ENCODE data around the gene LMX1B.
A peak's percentile ranks its signal among the peaks of the same experiment; 100 is the strongest.
"Not testable (repeated sequence)": the region's sequence is repeated elsewhere in the genome, so short reads cannot be mapped to it uniquely, and the experiment has no call there.

Gene LMX1B

DNA sequence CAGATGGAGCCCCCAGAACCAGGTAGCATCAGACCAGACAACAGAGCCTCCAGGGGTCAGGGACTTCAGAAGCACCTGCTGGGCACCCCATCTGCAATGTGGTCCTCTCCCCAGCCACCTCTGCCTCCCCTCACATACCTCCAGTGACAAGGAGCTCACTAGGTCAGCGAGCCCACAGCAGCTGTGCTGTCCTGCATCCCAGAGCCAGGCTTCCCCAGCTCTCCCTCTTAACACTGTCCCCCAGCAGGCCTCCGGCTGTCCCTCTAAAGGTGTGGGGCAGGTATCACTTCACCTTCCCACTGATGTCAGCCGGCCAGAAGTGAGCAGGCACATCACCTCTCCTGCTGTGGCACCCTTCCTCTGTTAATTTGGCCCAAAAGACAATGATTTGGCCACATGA lies 83.6 kb downstream of the LMX1B start:
- no peak for DNase-seq (ENCODE audit: low read depth)

DNA sequence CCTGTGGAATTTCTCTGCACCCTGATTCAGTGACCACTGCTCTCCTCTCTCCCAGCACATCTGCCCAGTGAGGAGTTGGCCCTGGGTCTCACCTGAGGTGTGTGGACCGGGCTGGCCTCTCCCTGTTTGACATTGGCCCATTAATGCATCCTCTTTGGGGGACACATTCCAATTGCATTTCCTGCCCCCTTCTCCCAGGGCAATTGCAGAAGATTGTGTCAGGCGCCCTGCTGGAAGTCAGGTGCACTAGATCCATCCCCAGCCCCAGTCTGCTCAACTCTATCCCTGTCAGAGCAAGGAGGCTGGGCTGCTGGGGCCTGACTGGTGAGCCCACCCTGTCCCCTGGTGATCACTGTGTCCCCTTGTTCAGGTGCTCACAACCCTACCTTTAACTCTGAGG lies 84.5 kb downstream of the LMX1B start:
- DNase-seq (ENCODE audit: low read depth), result no peak

DNA sequence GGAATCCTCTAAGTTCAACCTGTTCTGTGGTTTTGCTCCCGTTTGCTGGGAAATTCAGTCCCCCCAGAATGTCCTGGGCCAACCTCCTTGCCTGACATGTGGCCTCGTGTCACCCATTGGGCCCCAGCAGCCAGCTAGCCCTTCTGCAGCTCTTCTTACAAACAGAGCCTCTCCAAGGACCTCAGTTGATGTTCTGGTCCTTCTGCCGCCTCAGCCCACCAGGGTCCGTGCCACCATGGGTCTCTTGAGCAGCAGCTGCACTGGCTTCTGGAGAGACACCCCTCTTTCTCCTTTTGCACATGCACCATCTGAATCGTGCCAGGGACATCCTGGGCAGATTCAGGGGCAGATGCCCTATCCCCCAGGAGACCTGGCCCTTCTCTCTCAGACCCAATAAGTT lies 85.0 kb downstream of the LMX1B start:
- no peak for DNase-seq (ENCODE audit: low read depth)

- DNase-seq (ENCODE audit: low read depth), result no peak
Observed at GRCh38 chr9:126699401-126699881, 85.7 kb downstream of the LMX1B start.

GRCh38 chr9:126700296-126700695 lies 86.6 kb downstream of the LMX1B start:
- DNase-seq (ENCODE audit: low read depth), result no peak

DNA sequence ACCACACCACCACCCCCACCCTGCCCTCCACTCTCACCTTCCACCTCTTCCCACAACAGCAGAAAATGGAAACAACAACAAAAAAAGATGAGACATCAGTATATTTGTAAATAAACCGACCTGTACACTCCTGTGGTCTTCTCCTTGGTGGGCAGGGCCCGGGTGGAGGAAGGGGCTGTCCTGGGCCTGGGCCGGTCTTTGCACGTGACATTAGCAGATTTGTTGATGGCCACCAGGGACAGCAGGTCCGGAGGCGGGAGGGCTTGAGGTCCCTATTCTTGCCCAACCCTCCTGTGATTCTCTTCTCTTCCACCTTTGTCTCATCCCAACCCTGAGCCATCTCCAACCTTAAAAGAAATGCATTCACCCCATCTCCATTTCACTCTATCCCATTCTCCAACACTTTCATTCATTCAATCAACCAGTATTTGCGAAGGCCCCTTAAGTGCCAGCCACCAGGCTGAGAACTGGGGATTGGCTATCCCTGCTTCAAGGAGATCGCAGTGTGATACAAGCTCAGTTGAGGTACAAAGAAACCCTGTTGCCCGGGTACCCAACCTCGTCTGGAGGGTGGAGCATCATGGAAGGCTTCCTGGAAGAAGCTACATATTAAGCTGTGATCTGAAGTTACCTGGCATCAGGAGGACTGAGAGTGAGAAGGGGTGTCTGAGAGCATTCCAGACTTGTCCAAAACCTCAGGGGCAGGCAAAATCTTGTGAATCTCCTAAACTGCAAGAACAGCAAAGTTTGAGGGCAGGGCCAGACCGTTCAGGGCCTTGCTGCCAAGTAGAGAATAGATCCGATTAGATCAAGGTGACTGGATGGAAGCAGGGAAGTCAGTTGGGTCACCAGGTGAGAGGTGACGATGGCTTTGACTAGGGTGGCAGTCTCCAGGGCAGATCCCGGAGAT lies 87.4 kb downstream of the LMX1B start:
- DNase-seq (ENCODE audit: low read depth), result no peak

- DNase-seq (ENCODE audit: low read depth), result no peak
Observed at GRCh38 chr9:126701813-126702140, 88.0 kb downstream of the LMX1B start.

GRCh38 chr9:126702151-126703001 lies 88.6 kb downstream of the LMX1B start:
- peak; percentile 38 for DNase-seq (ENCODE audit: low read depth)

DNA sequence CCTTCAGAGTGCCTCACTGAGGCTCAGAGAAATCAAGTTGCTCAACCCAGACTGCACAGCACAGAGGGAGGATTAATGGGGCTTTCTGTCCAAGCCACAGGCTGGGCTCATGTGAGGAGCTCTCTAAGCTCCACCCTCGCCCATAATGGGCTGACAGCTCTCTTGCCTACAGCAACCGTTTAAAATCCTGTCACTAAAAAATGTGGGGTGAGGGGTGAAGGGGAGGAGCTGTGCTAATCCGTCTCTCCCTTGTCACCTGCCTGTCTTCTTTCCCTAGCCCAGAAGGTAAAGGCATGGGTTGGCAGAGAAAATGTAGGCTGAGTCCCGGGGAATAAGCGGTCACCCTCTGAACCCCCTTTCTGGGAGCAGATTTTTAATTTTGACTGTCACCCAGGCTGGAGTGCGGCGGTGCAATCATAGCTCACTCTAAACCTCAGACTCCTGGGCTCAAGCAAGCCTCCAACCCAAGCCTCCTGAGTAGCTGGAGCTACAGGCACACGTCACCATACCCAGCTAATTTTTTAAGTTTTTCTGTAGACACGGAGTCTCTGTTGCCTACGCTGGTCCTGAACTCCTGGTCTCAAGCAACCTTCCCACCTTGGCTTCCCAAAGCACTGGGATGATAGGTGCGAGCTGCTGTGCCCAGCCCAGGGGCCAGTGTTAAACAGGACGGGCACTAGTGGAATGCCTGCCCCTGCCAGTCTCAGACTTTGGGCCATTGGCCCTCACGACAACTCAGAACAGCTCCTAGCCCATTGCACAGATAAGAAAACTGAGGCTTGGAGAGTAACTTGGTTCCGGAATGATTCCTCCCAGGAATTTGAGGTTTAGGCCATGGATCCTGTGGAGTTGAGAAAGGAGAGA lies 89.5 kb downstream of the LMX1B start:
- no peak for DNase-seq (ENCODE audit: low read depth)

GRCh38 chr9:126703866-126704156 lies 90.1 kb downstream of the LMX1B start:
- no peak for DNase-seq (ENCODE audit: low read depth)

DNA sequence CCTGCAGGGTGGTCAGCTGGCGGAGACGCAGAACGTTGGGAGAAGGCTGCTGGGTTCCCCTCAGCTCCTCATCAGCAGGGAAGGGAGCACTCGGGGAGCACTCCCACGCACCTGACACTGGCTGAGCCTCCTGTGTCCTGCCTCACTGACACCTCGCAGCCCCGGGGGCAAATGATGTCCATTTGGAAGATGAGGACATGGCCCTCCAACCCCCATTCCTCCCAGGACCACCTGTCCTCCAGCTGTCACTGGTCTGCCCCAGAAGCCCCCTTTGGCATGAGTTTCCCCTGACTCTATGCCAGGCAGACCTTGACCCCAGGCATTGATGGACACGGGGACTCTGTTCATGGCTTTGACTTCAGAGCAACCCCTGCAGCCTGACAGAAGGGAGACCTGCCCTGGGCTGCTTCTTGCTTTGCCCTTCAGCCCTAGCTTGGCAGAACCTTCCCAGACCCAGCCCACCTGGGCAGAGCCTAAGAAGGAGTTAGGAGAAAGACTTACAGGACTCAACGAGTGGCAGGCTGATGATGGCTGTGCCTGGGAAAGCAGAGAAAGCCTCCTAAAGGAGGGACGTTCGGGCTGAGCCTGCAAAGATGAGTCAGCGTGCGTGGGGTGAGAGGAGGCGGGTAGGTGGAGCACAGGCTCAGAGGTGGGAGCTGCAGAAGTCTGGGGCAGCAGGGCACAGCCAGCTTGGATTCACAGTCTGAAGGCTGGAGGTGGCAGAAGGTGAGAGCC lies 90.6 kb downstream of the LMX1B start:
- DNase-seq (ENCODE audit: low read depth), result no peak

DNA sequence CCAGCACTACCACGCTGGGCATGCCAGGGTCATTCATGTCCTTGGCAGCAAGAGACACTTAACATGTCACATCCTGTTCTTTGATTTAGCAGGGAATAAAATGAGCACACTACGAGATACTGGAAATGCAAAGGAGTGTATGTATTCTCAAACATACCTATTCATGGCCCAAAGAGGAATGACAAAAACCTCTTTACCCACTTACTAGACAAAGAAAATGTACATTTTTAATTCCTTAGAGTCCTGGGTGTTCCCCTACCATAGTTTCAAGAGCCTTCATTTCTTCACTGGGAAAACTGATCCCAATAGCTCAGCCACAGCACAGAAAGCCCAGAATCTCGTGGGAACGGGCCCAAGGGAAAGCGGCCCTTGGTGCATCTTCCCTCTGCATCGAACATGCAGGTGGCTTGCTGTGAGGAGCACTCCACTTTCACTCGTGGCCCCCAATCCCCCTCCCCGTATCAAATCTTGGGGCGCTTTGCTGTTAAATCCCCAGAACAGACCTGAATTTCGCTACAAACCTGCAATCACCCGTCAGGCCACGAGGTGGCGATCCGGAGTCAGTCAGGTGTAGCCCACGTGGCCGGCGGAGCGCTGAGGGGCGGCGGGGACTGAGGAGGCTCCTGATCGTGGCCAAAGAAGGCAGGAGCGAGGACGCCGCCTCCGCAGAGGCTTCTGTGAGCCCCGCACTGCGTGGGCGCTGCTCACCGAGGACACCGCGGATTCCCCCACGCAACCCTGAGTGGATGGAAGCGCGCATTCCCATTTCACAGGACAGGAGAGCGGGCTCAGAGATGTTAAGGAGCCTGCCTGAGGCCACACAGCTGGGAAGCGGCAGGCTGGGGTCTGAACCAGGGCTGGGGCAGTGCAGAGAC lies 91.4 kb downstream of the LMX1B start:
- peak; percentile 82 for DNase-seq (ENCODE audit: low read depth)

GRCh38 chr9:126705767-126706697 lies 92.3 kb downstream of the LMX1B start:
- DNase-seq (ENCODE audit: low read depth), result peak; percentile 68

GRCh38 chr9:126706698-126707053 lies 92.9 kb downstream of the LMX1B start:
- DNase-seq (ENCODE audit: low read depth), result no peak

DNA sequence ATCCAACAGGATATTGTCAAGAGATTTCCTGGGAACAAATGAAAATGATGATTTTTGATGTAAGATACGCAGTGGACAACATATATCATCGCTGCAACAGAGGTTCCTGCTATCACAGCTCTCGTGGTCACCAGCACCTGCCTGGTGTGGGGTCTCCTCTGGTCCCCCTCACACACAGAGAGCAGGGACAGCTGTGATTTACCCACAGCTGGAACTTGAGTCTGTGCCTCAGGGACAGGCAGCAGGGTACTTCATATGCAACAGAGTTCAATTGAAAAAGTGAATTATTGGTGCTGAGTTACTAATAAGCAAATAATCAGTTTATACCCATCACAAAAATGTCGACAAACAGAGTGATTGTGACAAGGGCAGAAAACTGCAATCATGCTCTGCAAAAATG lies 93.4 kb downstream of the LMX1B start:
- no peak for DNase-seq (ENCODE audit: low read depth)

GRCh38 chr9:126707712-126708111 lies 94.0 kb downstream of the LMX1B start:
- DNase-seq (ENCODE audit: low read depth), result not testable (repeated sequence)

- no peak for DNase-seq (ENCODE audit: low read depth)
Observed at GRCh38 chr9:126708178-126708577, 94.5 kb downstream of the LMX1B start.

DNA sequence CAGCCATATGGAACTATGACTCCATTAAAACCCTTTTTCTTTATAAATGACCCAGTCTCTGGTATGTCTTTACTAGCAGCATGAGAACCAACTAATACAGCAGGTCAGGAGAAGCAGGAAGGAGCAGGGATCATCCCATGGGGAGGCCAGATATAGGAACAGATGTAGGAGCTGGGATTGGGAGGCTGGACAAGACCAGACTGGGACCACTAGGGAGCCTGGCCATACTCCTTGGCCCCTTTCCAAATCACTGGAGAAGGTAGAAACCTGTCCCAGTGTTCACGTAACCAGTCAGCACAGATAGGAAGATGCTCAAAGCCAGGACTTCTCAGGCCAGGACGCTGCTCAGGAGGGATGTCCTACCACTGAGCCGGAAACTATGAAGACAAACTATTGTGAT lies 95.5 kb downstream of the LMX1B start:
- DNase-seq (ENCODE audit: low read depth), result no peak

DNA sequence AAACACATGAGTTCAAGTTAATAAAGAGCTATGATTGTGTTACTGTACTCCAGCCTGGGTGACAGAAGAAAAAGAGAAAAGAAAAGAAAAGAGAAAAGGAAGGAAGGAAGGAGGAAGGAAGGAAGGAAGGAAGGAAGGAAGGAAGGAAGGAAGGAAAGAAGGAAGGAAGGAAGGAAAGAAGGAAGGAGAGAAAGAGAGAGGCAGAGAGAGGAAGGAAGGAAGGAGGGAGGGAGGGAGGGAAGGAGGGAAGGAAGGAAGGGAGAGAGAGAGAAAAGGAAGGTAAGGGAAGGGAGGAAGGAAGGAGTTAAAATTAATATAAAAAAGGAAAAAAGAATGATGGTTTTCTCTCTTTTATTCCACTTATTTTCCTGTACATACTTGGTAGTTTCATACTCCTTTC lies 101.7 kb downstream of the LMX1B start:
- DNase-seq (ENCODE audit: low read depth), result no peak

DNA sequence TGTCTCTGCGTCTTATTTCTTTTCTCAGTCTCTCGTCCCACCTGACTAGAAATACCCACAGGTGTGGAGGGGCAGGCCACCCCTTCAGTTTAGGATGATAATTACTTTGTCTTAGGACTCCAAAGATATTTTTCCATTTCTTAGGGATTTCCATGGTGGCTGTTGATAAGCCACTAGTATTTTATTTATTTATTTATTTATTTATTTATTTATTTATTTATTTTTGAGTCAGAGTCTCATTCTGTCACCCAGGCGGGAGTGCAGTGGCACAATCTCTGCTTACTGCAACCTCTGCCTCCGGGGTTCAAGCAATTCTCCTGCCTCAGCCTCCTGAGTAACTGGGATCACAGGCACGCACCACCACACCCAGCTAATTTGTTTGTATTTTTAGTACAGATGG lies 103.7 kb downstream of the LMX1B start:
- not testable (repeated sequence) for DNase-seq (ENCODE audit: low read depth)
